ENCODE results near the gene FOXF2.
"Not testable (repeated sequence)": the region's sequence is repeated elsewhere in the genome, so short reads cannot be mapped to it uniquely, and the experiment has no call there.

FOXF2 gene

DNA sequence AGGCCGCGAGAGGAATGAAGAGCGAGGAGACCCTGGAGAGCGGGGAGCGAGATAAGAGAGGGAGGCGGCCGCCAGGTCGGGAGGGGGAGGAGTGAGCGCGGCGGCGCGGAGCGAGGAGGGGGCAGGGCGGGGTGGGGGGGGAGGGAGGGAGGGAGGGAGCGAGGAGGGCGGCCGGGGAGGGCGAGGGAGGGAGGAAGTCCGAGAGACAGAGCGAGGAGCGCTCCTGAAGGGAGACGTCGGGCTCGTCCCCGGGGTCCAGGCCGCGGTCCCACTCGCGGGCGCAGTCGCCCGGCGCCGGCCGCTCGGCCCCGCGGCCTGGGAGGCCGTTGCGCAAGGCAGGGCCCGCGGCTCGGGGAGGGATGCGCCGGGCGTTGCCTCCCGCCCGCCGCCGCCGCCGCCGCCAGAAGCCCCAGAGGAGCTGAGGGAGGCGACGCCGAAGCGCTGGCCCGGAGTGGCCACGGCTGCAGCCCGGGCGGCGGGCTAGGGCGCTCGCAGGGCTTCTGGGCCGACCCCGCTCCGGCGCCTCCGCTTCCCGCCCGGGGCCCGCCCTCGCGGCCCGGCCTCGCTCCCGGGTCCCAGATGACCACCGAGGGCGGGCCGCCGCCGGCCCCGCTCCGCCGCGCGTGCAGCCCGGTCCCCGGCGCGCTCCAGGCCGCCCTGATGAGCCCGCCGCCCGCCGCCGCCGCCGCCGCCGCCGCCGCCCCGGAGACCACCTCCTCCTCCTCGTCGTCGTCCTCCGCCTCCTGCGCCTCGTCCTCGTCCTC, at the start of gene FOXF2:
Gene FOXF2, plus strand, starts transcription at position 208 of the 764 bp plus-strand sequence. Its CDS starts 372 bp downstream, at position 580.
- DNase-seq, result no peak

DNA sequence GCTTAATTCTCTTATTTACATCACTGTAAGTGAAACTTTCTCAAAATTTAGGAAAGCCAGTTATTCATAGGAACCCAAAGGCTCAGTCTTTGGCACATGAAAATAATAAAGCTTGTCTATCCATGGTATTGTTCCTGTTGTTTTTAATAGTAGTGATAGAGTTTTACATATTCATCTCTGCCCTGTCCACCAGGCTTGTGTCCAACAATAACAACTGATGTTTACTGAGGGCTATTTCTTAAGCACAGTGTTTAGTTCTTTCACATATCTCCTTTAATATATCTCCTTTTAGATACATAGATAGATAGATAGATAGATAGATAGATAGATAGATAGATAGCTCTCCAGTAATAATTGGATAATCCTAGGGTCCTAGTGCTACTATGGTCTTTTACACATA, 43.3 kb upstream of the FOXF2 start:
- DNase-seq, result no peak

DNA sequence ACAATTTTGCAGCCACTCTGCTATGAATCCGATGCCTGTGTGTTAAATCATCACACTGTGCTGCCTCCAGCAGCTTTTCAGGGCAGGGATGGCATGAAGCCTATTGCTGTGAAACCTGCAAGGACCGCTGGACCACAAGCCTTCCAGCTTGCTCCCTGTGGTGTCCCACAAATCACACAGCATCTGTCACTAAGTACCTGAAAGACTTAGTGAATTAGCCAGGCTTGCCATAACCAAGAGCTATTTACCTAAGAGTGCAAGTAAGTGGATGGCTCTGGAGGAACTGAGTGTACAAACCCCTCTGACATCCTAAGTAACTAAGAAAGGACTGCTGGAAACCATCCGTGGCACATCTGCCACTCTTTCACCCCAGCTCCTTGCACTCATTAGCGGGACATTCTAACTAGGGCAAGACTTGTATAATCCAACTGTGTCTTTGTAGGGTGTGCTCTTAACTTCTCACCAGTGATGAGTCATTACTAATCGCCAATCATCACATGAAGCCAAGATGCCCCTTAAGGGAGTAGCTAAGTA, 42.8 kb upstream of the FOXF2 start:
- DNase-seq, result no peak

DNA sequence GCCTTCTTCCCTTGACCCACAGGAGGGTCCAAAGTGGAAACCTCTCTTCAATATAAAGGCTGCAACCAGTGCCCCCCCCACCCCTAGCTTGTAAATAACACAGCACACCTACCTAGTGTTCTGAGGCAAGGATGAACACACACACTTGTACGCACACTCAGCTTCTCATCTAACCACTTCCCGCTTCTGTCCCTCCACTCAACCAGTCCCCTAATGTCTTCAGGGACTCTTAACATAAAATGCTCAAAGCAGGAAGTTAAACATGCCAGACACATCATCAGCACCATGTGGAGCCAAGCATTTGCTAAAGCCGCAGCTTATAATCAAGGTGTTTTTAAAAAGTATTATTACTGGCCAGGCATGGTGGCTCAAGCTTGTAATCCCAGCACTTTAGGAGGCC, 42.2 kb upstream of the FOXF2 start:
- DNase-seq, result no peak

DNA sequence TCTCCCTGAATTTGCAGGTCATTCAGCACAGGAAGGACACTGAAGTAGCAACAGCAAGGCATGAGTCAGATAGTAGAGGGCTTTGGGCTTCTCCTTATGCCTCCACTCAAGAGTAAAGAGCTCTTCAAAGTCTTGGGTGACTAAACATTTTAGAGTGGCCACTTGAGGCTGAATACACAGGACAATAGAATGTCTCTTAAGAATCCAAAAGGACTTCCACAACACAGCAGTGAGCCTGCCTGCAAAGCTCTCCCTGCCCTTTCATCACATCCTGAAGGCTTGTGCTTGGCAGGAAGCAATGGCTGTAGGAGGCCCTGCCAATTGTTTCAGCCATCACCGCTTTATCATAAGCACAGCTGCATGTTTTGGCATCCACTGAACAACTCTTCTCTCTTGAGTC, 40.7 kb upstream of the FOXF2 start:
- no peak for DNase-seq

DNA sequence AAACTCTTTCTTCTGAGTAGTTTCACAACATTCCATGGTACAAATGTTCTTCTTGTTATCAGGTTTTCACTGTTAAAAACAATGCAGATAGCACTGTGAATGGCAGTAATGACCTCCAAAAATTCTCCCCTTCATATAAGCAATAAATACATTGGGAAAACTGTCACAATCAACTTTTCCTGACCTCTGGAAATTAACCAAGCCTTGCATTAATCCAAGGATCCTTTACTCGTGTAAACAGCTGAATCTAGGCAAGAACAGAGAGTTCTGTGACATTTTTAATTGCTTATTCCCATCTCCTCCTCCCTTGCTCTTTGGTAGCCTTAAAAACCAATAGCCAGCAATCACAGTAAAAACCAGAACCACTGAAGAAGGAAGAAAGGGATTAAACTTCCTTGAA, 39.7 kb upstream of the FOXF2 start:
- DNase-seq, result no peak

DNA sequence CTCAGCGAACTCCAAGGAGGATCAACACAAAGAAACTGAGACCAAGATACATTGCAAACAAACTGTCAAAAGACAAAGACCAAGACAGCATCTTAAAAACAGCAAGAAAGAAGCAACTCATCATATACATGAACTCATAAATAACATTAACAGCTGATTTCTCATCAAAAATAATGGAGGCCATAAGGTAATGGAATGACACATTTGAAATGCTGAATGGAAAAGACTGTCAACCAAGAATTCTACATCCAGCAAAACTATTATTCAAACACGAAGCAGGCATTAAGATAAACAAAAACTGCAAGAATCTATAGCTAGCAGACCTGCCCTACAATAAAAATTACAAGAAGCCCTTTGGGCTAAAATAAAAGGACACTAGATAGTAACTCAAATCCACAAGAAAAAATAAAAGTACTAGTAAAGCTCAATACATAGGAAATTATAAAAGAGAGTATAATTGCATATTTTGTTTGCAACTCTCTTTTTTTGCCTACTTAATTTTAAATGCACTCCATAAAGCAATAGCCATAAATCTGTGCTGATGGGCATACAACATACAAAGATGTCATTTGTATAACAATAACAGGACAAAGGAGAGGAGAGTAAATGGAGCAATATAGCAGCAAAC, 37.9 kb upstream of the FOXF2 start:
- no peak for DNase-seq

DNA sequence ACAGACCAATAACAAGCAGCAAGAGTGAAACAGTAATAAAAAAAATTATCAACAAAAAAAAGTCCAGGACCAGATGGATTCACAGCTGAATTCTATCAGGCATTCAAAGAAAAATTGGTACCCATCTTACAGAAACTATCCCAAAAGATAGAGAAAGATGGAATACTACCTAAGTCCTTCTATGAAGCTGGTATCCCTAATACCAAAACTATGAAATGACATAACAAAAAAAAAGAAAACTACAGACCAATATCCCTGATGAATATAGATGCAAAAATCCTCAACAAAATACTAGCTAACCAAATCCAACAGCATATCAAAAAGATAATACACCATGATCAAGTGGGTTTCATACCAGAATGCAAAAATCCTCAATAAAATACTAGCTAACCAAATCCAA, 34.3 kb upstream of the FOXF2 start:
- DNase-seq, result not testable (repeated sequence)

DNA sequence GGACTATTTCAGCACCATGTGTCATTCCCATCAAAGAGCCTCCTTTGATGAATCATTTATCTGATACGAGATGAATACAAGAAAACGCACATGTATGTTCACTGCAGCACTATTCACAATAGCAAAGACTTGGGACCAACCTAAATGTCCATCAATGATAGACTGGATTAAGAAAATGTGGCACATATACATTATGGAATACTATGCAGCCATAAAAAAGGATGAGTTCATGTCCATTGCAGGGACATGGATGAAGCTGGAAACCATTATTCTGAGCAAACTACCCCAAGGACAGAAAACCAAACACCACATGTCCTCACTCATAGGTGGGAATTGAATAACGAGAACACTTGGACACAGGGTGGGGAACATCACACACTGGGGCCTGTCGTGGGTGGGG, 27.7 kb upstream of the FOXF2 start:
- not testable (repeated sequence) for DNase-seq

DNA sequence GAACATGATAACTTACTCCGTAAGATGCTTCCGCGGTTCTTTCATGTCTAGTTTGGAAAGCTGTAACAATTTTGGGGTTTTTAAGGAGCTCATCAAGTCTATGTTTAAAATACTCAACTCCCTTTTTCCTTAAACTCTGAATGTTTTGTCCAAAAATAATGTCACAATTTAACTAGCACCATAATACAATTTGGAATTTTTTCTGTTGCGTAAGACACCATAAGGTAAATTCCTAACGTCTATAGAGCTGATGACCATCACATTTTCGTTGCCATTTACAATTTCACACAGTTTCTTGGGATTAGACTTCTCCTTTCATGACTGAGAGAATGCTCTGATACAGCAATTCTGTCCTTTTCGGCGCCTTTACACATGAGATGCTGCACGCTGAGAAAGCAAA, 26.7 kb upstream of the FOXF2 start:
- no peak for DNase-seq

DNA sequence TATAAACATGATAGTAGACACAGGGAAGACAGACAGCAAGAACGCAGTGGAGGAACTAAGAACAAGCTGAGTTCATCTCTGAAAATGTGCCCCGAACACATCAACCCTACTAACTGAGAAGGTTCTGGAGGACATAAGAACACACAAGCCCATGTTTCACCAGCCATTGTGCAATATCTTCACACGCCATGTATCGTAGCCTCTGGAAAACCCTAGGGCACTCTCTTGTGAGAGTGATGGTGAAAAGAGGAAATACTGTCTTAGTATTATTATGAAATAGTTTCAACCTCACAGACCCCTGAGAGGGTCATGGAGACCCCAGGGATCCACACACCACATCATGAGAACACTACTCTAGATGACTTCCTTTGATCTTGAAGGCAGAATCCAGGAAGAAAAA, 26.1 kb upstream of the FOXF2 start:
- DNase-seq, result no peak

DNA sequence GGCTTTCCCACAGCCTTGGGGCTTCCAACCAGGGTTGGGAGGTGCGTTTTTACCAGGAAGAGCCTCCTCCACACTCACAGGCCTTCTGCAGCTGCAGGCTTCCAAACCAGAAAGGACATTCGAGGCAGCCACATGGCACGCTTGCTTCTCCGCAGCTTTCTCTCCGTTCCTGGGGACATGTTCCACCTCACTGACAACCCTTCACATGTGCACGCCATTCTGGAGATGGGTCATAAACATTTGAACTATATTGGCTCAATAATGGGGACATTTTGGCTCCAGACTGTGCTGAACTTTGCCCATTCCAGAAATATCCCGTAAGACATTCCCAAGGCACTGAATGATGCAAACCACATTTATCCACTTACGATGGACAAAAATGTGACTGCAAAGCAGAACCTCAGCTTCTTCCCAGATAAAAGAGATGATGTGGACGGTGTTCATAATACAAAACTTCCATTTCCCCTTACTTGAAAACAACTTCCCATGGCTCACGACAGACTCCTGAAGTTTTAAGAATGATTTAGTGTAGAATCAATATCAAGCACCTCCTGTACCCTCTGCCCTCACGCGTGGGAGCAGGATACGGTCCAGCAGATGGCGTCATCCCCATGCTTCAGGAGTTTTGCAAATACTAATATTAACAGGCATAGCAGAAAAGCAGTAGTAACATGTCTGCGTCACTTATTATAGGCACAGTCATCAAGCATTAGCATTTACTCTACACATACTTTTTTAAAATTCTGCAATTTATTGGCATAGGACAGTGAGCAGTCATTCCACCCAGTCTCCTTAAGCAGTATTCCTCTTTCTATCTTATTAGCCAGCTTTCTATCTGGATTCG, 25.4 kb upstream of the FOXF2 start:
- no peak for DNase-seq

DNA sequence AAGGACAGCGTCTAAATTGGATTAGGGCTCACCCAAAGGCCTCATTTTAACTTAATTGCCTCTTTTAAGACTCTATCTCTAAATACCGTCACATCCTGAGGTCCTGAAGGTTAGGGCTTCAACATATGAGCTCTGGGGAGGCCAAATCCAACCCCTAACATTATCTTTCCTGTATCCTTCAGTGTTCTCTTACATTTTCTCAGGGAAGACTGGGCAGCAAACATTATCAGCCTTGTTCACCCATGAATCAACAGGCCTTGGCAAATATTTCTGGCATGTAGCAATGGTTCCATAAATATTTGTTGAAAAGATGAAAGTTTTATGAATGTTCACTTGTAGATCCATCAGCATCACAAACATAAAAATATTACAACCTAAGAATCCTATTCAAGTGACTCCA, 24.6 kb upstream of the FOXF2 start:
- no peak for DNase-seq

DNA sequence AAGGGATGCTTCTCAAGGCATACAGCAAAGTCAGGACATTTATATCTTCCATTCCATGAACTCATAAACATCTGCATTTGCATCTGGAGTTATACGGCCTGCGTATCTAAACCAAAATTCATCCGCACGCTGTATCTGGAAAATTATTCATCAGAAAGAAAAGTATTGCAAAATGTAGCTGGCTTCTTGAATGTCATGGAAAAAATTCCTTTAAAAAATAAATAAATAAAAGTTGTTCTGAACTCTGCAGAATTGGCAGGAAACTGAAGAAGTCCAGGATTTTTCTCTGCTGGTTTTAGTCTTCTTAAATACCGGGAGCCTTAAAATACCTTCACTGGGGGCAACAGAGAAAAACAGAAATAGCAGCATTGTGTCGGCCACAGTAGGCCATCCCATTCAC, 23.7 kb upstream of the FOXF2 start:
- no peak for DNase-seq

DNA sequence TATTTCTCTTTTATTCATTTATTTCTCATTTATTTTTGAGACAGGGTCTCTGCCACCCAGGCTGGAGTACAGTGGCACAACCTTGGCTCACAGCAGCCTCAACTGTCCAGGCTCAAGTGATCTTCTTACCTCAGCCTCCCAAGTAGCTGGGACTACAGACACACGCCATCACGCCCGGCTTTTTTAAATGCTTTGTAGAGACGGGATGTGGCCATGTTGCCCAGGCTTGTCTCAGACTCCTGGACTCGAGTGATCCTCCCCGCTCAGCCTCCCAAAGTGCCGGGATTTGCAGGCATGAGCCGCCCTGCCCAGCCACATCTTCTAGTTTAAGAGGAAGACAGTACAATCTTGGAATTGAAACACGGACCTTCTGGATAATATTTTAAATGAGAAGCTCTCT, 21.6 kb upstream of the FOXF2 start:
- DNase-seq, result no peak

DNA sequence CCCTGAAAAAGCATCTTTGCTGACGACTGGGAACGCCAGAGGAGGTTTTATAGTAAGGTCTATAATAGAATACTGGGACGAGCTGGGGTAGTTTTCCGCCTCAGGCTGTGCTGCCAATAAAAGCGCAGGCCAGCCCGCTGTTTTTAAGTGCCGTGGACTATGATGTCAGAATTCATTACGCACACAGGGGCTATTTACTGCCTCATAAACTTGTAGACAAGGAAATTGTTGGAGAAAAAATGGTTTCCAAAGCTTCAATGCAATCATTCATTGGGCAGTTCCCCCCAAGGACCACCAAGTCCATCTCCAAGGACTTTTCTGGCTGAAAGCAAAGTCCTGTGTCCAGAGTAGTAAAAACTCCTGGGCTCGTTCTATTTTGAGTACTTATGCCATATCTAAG, 20.4 kb upstream of the FOXF2 start:
- no peak for DNase-seq

DNA sequence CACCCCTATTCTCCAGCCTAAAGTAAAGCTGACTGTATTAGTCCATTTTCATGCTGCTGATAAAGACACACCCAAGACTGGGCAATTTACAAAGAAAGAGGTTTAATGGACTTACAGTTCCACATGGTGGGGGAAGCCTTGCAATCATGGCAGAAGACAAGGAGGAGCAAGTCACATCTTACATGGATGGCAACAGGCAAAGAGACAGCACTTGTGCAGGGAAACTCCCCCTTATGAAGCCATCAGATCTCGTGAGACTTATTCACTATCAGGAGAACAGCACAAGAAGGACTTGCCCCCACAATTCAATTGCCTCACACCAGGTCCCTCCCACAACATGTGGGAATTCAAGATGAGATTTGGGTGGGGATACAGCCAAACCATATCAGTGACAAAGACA, 19.7 kb upstream of the FOXF2 start:
- not testable (repeated sequence) for DNase-seq

DNA sequence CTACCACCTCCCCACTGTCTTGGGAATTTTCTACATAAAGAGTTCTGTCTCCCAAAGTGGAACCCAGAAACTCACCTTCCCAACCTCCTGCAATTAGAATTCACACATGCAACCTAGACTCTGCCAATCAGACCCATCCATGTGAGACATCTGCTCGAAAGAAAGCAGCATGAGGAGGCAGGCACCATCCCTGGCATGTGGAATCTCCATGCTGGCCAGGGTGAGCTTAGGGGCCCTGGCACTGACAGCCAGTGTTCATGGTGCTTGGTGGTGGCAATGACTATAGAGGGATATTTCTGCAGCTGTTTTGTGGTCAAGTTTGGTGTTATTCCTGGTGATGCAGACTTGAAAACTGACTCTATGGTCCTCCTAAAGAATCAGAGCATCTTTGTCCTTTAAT, 17.4 kb upstream of the FOXF2 start:
- no peak for DNase-seq

DNA sequence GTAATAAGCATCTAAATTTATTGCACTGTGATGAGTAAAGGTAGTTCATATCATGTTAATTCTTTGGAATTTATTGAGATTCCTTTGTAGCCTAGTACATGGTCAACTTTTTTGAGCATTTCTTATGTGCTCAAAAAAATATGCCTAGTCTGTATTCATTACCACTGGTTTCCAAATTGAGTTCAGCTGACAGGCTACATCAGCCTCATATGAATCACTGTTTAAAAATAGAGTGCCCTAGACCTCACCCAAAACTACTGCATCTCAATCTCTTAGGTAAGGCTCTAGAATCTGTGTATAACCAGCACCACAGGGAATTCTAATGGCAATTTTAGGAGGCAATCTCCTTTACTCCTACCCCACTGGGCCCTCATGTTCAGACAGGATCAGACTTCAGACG, 16.7 kb upstream of the FOXF2 start:
- DNase-seq, result no peak

DNA sequence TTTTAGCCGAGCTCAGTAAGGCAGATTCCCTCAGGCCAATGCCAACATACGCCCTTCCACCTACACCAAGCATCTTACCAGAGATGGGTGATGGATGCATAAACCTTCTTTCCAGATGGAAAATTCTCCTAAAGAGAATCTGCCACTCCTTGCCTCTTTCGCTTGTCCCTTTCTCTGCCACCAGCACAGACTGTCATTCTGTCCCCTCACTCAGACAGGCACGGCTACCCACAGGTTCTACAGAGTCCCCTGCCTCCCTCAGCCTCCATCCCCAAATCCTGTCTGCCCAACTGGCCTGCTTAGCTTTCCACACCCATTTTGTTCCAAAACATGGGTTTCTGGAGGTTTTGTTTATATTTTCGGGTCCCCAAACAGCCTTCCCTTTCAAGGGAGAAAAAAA, 12.7 kb upstream of the FOXF2 start:
- DNase-seq, result no peak

DNA sequence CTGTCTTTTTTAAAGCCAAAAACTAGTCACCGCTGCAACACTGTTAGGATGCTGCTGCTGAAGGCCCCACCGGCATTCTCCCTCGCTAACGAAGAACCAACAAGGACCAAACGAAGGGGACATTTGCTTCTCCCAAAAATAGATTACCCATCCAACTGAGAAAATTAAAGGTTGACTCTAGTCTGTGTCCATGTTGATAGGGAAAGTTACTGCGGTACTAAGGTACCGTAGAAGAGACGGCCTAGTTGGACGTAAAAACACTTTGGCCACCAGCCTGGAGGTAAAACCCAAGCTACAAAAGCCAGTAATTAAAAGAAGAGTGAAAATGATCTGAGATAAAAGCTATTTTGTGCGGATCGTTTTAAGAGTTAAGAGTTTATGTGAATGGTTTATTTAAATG, 11.8 kb upstream of the FOXF2 start:
- no peak for DNase-seq

DNA sequence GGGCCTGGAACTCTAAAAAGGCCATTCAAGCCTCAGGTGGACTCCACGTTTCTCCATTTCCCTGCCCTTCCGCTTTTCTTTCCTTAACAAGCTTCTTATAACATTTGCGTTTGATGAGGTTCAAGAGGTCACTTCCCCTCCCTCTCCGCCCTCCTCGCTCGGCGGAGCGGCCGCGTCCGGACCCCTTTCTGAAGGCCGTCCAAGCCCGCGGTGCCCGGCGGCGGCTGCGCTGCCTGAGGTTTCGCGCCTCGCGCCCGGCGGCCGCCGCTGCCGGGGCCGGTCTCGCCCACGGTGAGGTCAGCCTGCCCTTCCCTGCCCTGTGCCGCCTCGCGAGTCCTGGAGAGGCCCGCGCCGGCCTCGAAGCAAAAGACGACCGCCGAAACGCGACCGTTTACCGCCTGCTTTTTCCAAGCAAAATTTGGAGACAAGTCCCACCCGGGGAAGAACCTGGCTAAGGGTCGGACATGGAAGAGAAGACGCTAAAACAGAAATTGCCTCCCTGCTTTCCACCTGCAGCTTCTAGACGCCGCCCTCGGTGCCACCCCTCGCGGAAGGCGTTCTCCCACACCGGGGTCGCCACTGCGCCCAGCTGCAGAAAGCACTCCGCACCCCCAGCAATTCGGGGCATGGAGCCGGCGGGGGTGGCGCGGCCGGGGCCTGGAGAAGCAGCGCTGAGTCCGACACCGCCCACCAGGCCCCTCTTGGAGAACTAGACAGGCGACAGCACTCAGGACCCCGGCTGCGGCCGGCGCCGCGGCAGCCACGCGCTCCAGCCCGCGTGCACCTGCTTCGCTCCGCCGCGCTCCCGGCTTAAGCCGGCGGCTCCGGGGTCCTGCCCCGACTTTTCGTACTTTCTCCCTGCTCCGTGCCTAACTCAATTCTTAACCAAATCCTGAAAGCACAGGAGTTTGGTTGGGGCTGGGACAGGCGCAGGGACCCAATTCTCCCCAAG, 11.0 kb upstream of the FOXF2 start:
- DNase-seq, result no peak
